ENCODE results near the gene TRIM6.

DNA sequence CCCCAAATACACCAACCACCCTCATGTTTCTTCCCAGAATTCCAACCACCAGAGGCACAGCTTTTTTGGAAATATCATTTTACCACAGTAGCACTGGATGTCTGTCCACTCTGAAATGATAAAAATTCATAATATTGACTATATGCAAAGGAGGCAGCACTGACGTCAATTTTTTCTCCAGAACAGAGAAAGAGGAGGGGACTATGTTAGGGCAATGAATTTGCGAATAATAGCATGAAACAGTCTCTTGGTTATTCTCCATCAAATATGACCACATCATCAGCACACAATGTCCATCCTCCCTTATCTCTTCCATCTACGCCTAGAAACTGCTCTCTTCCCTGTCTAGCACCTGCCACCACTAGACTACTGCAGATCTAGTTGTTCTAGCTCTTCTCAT, 49.7 kb downstream of the TRIM6 start:
- TF ChIP-seq, protein P1, sequence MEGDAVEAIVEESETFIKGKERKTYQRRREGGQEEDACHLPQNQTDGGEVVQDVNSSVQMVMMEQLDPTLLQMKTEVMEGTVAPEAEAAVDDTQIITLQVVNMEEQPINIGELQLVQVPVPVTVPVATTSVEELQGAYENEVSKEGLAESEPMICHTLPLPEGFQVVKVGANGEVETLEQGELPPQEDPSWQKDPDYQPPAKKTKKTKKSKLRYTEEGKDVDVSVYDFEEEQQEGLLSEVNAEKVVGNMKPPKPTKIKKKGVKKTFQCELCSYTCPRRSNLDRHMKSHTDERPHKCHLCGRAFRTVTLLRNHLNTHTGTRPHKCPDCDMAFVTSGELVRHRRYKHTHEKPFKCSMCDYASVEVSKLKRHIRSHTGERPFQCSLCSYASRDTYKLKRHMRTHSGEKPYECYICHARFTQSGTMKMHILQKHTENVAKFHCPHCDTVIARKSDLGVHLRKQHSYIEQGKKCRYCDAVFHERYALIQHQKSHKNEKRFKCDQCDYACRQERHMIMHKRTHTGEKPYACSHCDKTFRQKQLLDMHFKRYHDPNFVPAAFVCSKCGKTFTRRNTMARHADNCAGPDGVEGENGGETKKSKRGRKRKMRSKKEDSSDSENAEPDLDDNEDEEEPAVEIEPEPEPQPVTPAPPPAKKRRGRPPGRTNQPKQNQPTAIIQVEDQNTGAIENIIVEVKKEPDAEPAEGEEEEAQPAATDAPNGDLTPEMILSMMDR (IDR thresholded peaks at IDR 0.05): no peak
- no peak for TF ChIP-seq POLR2A (IDR thresholded peaks at IDR 0.05)

All from prostate gland (tissue), 2 donors.